K562 (cell line): ENCODE measurements around the gene PITX2.

Experiments used
- ELF2 ChIP-seq: fragments of 250-450 bp; sonication (Bioruptor Pico); IDR thresholded peaks from 2 replicates; pipeline ENCODE4 v1.5.0; 2021; ENCODE audit warnings: mild to moderate bottlenecking
- ZNF263 ChIP-seq: sonication (generic); formaldehyde crosslinking; IDR thresholded peaks from 2 replicates; pipeline ENCODE4 v1.8.0; 2022; ENCODE audit warnings: mild to moderate bottlenecking, missing genetic modification reagents, borderline replicate concordance
- TF ChIP-seq, protein P1 (sequence below), 3 experiments: IDR thresholded peaks in 2 of 3; conservative IDR thresholded peaks in 1 of 3; 2 replicates each; pipeline ENCODE4 v1.5.1; 2011 to 2012; ENCODE audit warnings: low read length in 3 of 3, mild to moderate bottlenecking in 3 of 3, control low read depth in 2 of 3, improper control_type of control experiment in 1 of 3, inconsistent platforms in 1 of 3, low read depth in 1 of 3, mixed read lengths in 1 of 3, moderate library complexity in 1 of 3; ENCODE audit not compliant: insufficient read depth in 2 of 3

DNA sequence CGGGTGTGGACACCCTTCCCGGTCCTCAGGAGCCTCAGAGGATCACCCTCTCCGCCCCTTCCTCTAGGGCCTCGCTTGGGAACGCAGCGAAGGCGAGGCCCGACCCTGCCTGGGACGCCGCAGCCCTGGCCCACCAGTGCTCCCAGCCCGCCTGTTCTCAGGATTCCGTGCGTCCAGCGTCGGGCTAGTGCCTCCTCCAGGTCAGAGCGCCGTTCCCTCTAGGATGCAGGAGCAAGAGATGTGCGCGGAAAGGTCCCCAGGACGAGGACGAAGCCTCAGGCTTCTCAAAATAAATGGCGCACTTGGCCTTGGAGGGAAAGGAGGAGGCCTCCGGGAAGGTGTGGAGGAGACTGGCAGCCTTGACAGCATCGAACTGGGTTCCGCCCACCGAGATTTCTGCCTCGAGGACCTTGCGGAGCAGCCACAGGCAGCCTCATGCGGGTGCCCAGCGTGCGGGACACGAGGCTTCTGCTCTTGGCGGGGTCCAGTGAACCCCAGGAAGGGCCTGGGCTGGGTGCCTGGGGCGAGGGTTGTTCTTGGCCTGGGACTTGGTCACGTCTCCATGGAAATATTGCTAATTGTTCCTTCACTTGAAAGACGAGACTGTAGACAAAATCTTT lies 35.1 kb downstream of the PITX2 start:
- TF ChIP-seq, protein P1, sequence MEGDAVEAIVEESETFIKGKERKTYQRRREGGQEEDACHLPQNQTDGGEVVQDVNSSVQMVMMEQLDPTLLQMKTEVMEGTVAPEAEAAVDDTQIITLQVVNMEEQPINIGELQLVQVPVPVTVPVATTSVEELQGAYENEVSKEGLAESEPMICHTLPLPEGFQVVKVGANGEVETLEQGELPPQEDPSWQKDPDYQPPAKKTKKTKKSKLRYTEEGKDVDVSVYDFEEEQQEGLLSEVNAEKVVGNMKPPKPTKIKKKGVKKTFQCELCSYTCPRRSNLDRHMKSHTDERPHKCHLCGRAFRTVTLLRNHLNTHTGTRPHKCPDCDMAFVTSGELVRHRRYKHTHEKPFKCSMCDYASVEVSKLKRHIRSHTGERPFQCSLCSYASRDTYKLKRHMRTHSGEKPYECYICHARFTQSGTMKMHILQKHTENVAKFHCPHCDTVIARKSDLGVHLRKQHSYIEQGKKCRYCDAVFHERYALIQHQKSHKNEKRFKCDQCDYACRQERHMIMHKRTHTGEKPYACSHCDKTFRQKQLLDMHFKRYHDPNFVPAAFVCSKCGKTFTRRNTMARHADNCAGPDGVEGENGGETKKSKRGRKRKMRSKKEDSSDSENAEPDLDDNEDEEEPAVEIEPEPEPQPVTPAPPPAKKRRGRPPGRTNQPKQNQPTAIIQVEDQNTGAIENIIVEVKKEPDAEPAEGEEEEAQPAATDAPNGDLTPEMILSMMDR (IDR thresholded peaks at IDR 0.05 in 2 of 3, conservative IDR thresholded peaks at IDR 0.05 in 1 of 3; ENCODE audit: insufficient read depth in 2 of 3, low read depth in 1 of 3, low read length in 3 of 3), result no peak
- no peak for TF ChIP-seq ELF2 (CRISPR knock-in tag)
- TF ChIP-seq ZNF263 (CRISPR knock-in tag), result no peak
